Common myeloid progenitor, CD34-positive (primary cell): Measurements from ENCODE around the gene ADAM12.

Experiments used
- CTCF ChIA-PET: fragments of 350-600 bp; sonication (Branson Sonifier 250); formaldehyde crosslinking; loops from one replicate; lab custom pipeline; 2021; ENCODE audit warnings: antibody characterized with exemption; lab: Charles Lee
- POLR2A ChIA-PET: fragments of 350-600 bp; sonication (Branson Sonifier 250); formaldehyde crosslinking; loops from one replicate; lab custom pipeline; 2021; ENCODE audit warnings: antibody characterized with exemption; lab: Charles Lee
- DNase-seq, 3 donors: peaks; one replicate each; pipeline versions ENCODE4 v3.0.0 to v3.0.0-alpha.2; 2013
- H3K27ac ChIP-seq, 2 experiments: 1 replicate in 1 of 2; 2 replicates in 1 of 2; pipeline ENCODE4 v1.7.0; 2013; ENCODE audit warnings: inconsistent platforms in 2 of 2, low read length in 2 of 2, mild to moderate bottlenecking in 2 of 2, low read depth in 1 of 2, moderate library complexity in 1 of 2; ENCODE audit not compliant: severe bottlenecking in 2 of 2, insufficient read depth in 1 of 2, poor library complexity in 1 of 2
- H3K27me3 ChIP-seq, 5 experiments: replicated peaks in 2 of 5; 1 replicate in 3 of 5; 2 replicates in 2 of 5; pipeline versions ENCODE4 v1.6.1 to v1.7.0; 2013; ENCODE audit warnings: low read length in 4 of 5, mild to moderate bottlenecking in 2 of 5, moderate library complexity in 2 of 5, inconsistent platforms in 1 of 5; ENCODE audit not compliant: insufficient read depth in 5 of 5, control insufficient read depth in 4 of 5
- H3K36me3 ChIP-seq, 4 experiments: 1 replicate in 2 of 4; 2 replicates in 2 of 4; pipeline versions ENCODE4 v1.6.1 to v1.7.0; 2013; ENCODE audit warnings: low read length in 3 of 4, control low read depth in 1 of 4, mild to moderate bottlenecking in 1 of 4; ENCODE audit not compliant: control insufficient read depth in 4 of 4, insufficient read depth in 4 of 4
- H3K4me1 ChIP-seq, 4 experiments: 1 replicate in 3 of 4; 2 replicates in 1 of 4; pipeline versions ENCODE4 v1.6.1 to v1.7.1; 2013; ENCODE audit warnings: low read length in 3 of 4, mild to moderate bottlenecking in 3 of 4, control low read depth in 1 of 4, inconsistent platforms in 1 of 4, moderate library complexity in 1 of 4; ENCODE audit not compliant: control insufficient read depth in 4 of 4, insufficient read depth in 4 of 4; ENCODE audit errors: control extremely low read depth in 1 of 4
- H3K4me3 ChIP-seq, 7 experiments: 1 replicate in 4 of 7; 2 replicates in 3 of 7; pipeline versions ENCODE4 v1.5.1 to v1.7.0; 2013; ENCODE audit warnings: mild to moderate bottlenecking in 7 of 7, low read length in 6 of 7, moderate library complexity in 6 of 7, inconsistent platforms in 2 of 7, low read depth in 2 of 7, control low read depth in 1 of 7; ENCODE audit not compliant: insufficient read depth in 4 of 7, control insufficient read depth in 1 of 7; ENCODE audit errors: extremely low read depth in 1 of 7
- H3K9me3 ChIP-seq, 5 experiments: 1 replicate in 4 of 5; 2 replicates in 1 of 5; pipeline versions ENCODE4 v1.6.1 to v1.7.1; 2013; ENCODE audit warnings: low read length in 4 of 5, mild to moderate bottlenecking in 2 of 5, inconsistent platforms in 1 of 5, low read depth in 1 of 5, moderate library complexity in 1 of 5; ENCODE audit not compliant: control insufficient read depth in 4 of 5, insufficient read depth in 2 of 5; ENCODE audit errors: control extremely low read depth in 1 of 5
- WGBS: methylation state at CpG from one replicate; pipeline ENCODE4 v1.1.5; 2013; ENCODE audit not compliant: insufficient coverage; 5-methylcytosine and 5-hydroxymethylcytosine counted together

ADAM12 gene

DNA sequence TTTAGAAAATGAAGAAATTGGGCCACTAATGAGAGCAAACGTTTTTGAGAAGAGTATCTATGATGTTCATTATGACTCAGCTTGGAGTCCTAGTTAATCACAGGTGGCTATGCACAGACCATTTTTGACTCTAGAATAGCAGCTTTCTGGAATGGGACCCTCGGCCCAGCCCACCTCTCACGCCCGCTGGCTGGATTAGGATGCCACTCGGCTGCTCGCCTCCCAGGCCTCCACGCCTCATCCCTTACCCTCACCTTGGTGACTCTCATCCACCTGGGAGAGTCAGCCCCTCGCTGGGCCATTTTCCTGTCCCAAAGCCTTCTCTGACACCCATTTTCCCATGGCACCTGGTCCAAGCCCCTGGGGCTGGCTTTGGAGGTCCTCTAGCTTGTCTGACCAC, 173.6 kb downstream of the ADAM12 start:
- Histone ChIP-seq H3K27ac (no peak overlapping the region), H3K4me1 (no peaks in the 10 kb centered on the region)

DNA sequence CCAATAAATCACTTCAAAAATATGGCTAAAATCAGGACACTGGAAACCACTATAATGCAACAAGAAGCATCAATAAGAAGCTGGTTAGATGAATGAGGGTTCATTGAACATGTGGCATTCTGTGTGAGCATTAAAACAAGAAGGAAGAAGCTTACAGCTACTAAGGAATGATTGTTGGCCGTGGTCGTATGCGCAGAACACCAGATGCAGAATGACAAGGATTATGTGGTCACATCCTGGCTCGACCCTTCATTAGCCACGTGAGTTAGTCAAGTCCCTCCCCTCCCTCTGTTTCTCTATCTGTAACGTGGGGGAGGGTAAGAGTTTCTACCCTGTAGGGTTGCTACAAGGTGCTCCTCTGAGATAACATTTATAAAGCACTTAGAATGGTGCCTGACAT, 174.3 kb downstream of the ADAM12 start:
- H3K4me3 ChIP-seq = no peak overlapping the region
- no peaks in the 10 kb centered on the region for H3K9me3 ChIP-seq
- DNase-seq = no peak
- 90% methylated on average over 3 of the region's 6 CpGs for WGBS
- POLR2A ChIA-PET = no interaction called here
- H3K4me1 ChIP-seq = no peaks in the 10 kb centered on the region
- peaks cover 0 to 14% (median 0%) of the 10 kb centered on the region in 5 experiments for H3K27me3 ChIP-seq
- H3K36me3 ChIP-seq = no peaks in the 10 kb centered on the region
- CTCF ChIA-PET = no interaction called here
- H3K27ac ChIP-seq = no peak overlapping the region

More for the DNA sequence above, 173.6 kb downstream of the ADAM12 start:
- Histone ChIP-seq H3K9me3 (no peaks in the 10 kb centered on the region), H3K36me3 (no peaks in the 10 kb centered on the region), H3K27me3 (peaks cover 0 to 14% (median 0%) of the 10 kb centered on the region in 5 experiments), H3K4me3 (no peak overlapping the region)
- no peak for DNase-seq
- 100% methylated on average over 8 of the region's 8 CpGs for WGBS
- ChIA-PET CTCF (no interaction called here), POLR2A (no interaction called here)

DNA sequence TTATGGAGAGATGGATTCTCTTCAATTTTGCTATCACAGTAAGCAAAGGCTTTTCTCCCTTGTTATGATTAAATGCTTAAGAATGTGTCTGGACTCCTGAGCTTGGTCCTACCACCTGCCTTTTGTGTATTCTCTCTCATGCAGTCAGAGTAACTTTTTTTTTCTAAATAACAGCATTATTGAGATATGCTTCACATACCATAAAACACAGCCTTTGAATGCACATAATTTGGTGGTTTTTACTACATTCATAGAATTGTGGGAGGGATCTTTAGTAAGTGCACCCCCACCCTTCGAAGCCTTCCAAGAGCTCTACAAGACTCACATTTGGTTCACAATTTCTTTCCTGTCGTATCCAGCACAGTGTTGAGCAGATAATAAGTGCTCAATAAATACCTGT, 175.5 kb downstream of the ADAM12 start:
- H3K27me3 ChIP-seq = peaks cover 0 to 14% (median 0%) of the 10 kb centered on the region in 5 experiments
- no peaks in the 10 kb centered on the region for H3K4me1 ChIP-seq
- H3K4me3 ChIP-seq = no peak overlapping the region
- no peaks in the 10 kb centered on the region for H3K36me3 ChIP-seq
- ChIA-PET POLR2A (no interaction called here), CTCF (interaction anchor here (1.3 kb wide), 1 partner anchor 11 kb away, joined by 3 read pairs; no protein-coding TSS in a partner anchor)
- no peak for DNase-seq
- 100% methylated on average over 1 of the region's 2 CpGs for WGBS
- no peak overlapping the region for H3K27ac ChIP-seq
- H3K9me3 ChIP-seq = no peaks in the 10 kb centered on the region

DNA sequence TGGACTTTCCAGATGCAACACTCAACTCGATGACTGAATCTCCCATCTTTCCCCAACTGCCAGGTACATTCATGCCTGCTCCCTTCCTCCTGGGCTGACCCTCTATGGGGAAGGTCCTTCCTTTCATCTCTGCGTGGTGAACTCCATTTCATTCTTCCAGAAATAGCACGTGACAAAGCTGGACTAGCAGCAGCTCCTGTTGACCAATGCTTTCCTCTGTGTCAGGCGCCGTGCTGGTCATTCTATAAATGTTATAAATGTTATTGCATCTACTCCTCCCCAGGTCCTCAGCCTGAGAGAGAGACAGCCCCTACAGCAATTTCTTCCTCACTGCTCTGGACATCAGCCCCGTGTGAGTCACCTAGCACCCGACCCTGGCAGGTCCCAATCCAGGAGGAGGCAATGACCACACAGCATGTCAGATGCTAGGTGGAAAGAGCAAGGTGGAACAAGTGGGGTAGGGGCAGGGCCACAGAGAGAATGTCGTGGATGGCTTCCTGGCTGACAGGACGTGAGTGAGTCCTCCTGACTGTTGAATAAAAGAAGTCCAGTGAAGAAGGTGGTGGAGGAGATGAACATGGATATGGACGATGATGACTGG, 178.1 kb downstream of the ADAM12 start:
- Histone ChIP-seq H3K27me3 (peaks cover 0 to 10% (median 0%) of the 10 kb centered on the region in 5 experiments), H3K4me3 (no peak overlapping the region), H3K9me3 (no peaks in the 10 kb centered on the region), H3K36me3 (no peaks in the 10 kb centered on the region), H3K4me1 (no peaks in the 10 kb centered on the region), H3K27ac (no peak overlapping the region)
- POLR2A ChIA-PET = no interaction called here
- DNase-seq = no peak
- CTCF ChIA-PET = no interaction called here
- 94% methylated on average over 6 of the region's 10 CpGs for WGBS

DNA sequence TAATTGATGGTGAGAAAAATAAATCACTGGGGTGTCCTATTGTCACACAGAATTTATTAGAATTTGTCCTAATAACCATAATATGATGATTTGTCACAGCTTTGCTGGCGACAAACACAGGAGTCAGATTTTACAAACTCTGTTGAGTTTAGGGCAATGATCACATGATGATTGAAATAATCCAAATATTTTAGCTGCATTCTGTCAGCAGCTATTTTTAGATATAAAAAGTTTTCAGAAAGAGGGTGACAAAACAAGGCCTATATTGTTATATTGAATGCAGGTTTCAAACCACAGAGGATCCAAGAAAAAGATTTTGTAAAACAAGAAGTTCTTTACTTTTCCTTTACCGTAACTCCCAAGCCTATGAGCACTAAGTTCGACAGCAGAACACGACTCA, 178.8 kb downstream of the ADAM12 start:
- POLR2A ChIA-PET = no interaction called here
- WGBS = 72% methylated on average over 4 of the region's 4 CpGs

DNA sequence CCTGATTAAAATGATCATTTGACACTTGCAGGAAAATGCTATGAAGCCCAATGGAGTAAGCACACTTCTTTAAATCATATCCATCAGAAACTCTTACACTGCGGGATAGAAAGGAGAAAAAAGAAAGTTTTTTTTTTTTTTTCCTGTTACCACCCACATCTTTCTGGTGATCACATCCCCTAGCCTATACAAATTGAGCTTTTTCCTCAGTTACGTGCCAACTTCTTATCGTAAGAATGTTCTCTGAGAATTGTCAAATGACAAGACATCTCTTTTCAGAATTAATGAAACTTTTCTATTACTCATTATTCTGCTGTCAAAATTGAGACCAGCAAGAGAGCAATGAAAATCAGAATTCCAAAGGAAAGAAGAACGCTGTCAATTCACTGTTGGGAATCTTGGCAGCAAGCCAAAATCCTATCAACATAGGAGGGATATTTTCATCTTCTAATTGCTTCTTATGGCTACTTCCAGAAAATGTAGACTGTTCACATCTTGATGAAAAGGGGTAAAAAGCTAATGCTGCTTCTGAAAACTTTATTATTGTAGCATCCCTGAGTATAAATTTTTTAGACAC, 179.5 kb downstream of the ADAM12 start:
- H3K36me3 ChIP-seq = no peaks in the 10 kb centered on the region
- H3K9me3 ChIP-seq = no peaks in the 10 kb centered on the region
- ChIA-PET POLR2A (interaction anchor here (0.5 kb wide), 1 partner anchor 9 kb away, joined by 3 read pairs; no protein-coding TSS in a partner anchor), CTCF (no interaction called here)
- no peaks in the 10 kb centered on the region for H3K4me1 ChIP-seq
- H3K27me3 ChIP-seq = peaks cover 0 to 10% (median 0%) of the 10 kb centered on the region in 5 experiments
- H3K27ac ChIP-seq = no peak overlapping the region
- no peak overlapping the region for H3K4me3 ChIP-seq
- DNase-seq = no peak
- WGBS = no CpG with 5 or more reads among the region's 4 CpGs

More for the DNA sequence above, 178.8 kb downstream of the ADAM12 start:
- no peak overlapping the region for H3K4me3 ChIP-seq
- H3K27ac ChIP-seq = no peak overlapping the region
- no peak for DNase-seq
- H3K27me3 ChIP-seq = peaks cover 0 to 10% (median 0%) of the 10 kb centered on the region in 5 experiments
- no peaks in the 10 kb centered on the region for H3K36me3 ChIP-seq
- no peaks in the 10 kb centered on the region for H3K4me1 ChIP-seq
- H3K9me3 ChIP-seq = no peaks in the 10 kb centered on the region
- CTCF ChIA-PET = no interaction called here

DNA sequence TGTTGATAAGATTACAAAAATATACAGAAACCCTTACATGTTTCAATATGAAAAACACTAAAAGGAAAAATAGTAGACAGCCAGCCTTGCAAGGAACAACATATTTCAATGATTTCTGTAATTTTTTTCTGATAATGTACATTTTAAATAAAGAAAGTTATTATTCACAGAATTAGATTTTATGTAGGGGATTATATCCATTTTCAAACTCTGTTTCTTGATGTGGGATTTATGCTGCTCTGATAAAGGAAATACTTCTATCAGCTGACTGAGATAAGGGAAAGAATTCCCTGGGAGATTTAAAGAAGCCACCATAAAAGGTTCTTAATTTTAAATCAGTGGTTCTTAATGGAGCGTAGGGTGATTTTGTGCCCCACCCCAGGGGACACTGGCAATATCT, 180.4 kb downstream of the ADAM12 start:
- Histone ChIP-seq H3K4me3 (no peak overlapping the region), H3K27me3 (peaks cover 0 to 8% (median 0%) of the 10 kb centered on the region in 5 experiments), H3K27ac (no peak overlapping the region), H3K36me3 (no peaks in the 10 kb centered on the region), H3K9me3 (no peaks in the 10 kb centered on the region), H3K4me1 (no peaks in the 10 kb centered on the region)
- CTCF ChIA-PET = no interaction called here
- POLR2A ChIA-PET = no interaction called here
- 100% methylated on average over 1 of the region's 1 CpG for WGBS
- no peak for DNase-seq
